GM12873 (cell line): Measurements from ENCODE around the gene ZG16.

Experiments
- TF ChIP-seq, protein P1 (sequence below): IDR thresholded peaks from 2 replicates; pipeline ENCODE4 v1.5.1; 2012; ENCODE audit warnings: low read depth, mild to moderate bottlenecking, moderate library complexity, low read length, control low read depth; ENCODE audit not compliant: insufficient read depth; ENCODE audit errors: missing control alignments

Gene ZG16

DNA sequence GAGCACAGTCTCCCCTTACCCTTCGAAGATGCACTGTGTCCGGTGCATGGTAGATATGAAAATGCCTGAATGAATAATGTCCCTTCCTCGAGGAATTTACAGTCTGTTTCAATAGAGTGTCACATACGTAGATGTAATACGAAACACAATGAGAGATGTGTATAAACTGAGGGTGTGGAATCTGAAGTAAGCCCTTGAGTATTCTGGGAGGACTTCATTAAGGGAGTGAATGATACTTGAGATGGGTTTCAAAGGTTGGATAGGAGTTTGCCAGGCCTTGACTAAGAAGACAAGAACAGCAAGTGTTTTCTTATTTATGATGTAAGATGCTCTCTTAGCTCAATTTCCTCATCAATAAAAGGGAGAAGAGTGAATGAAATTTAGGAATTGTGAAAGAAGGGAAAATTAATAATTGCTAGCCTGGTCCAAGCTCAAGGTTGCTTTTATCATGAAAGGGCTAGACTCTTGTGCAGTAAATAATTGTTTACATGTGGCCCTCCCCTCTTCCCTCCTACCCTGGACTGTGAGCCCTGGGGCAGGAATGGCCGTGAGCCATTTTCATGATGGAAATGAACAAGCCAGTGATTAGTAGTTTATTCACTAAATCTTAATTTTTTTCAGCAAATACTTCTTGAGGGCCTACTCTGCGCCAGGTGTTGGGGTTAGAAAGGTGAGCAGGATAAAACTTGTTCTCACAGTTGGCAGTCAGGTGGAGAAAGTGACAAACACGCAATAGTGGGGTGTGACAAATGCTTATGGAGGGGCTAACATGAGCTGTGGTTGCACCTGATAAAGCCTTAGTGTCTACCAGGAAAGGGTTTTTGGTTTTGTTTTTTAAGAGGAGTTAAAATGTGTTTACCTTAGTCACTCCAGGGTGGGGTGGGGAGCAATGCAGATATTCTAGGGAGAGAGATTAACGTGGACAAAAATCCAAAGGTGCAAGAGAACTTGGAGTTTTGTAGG, 14.1 kb downstream of the ZG16 start:
- TF ChIP-seq, protein P1, sequence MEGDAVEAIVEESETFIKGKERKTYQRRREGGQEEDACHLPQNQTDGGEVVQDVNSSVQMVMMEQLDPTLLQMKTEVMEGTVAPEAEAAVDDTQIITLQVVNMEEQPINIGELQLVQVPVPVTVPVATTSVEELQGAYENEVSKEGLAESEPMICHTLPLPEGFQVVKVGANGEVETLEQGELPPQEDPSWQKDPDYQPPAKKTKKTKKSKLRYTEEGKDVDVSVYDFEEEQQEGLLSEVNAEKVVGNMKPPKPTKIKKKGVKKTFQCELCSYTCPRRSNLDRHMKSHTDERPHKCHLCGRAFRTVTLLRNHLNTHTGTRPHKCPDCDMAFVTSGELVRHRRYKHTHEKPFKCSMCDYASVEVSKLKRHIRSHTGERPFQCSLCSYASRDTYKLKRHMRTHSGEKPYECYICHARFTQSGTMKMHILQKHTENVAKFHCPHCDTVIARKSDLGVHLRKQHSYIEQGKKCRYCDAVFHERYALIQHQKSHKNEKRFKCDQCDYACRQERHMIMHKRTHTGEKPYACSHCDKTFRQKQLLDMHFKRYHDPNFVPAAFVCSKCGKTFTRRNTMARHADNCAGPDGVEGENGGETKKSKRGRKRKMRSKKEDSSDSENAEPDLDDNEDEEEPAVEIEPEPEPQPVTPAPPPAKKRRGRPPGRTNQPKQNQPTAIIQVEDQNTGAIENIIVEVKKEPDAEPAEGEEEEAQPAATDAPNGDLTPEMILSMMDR: no peak

DNA sequence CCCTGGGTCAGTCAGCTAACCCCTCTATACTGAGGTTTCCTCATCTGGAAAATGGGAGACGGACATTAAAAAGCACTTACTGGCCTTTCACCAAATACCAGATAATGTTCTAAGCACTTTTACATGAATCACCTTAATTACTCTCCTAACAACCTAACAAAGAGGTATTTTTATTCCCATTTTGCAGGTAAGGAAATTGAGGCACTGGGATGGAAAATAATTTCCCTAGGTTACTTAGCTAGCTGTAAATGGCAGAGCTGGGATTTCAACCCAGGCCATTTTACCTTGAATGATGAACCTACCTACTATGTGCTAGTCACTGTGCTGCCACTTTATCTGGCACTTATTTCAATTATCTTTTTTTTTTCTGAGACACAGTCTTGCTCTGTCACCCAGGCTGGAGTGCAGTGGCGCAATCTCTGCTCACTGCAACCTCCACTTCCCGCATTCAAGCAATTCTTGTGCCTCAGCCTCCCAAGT, 16.2 kb downstream of the ZG16 start:
- TF ChIP-seq, protein P1: no peak

DNA sequence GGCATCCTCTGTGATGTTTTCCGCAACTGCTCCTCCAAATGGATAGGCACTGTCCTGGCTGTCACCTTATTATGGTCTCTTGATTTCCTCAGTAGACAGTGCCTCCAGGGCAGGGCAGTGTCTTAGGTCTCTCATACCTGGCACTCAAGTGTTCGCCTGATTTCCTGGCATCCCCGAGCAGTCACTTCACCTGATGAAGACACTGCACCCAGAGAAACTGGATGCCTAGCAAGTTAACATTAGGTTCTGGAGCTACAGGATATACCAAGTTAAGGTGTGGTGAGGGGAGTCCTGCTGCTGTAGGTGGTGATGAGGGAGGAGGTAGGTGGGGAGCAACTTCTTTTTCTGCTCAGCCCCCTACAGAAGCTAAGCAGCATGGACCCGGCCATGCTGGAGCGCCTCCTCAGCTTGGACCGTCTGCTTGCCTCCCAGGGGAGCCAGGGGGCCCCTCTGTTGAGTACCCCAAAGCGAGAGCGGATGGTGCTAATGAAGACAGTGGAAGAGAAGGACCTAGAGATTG, 24.4 kb downstream of the ZG16 start:
- TF ChIP-seq, protein P1: no peak

DNA sequence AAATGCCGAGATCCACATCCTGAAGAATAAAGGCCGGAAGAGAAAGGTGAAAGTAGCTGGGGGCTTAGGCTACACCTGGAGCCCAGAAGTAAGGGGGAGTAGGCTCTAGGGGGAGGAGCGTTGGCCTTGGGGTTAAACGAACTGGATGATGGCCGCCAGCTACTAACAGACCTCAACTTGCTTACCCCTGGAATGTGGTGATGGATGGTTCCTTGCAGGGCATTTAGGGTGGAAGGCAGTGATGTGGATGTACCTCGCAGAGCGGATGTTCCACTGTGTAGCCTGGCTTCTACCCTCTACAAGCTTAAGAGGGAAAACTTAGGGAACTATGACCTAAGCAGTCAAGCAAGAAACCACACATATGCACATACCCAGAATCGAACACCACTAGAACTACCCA, 26.0 kb downstream of the ZG16 start:
- TF ChIP-seq, protein P1: no peak

DNA sequence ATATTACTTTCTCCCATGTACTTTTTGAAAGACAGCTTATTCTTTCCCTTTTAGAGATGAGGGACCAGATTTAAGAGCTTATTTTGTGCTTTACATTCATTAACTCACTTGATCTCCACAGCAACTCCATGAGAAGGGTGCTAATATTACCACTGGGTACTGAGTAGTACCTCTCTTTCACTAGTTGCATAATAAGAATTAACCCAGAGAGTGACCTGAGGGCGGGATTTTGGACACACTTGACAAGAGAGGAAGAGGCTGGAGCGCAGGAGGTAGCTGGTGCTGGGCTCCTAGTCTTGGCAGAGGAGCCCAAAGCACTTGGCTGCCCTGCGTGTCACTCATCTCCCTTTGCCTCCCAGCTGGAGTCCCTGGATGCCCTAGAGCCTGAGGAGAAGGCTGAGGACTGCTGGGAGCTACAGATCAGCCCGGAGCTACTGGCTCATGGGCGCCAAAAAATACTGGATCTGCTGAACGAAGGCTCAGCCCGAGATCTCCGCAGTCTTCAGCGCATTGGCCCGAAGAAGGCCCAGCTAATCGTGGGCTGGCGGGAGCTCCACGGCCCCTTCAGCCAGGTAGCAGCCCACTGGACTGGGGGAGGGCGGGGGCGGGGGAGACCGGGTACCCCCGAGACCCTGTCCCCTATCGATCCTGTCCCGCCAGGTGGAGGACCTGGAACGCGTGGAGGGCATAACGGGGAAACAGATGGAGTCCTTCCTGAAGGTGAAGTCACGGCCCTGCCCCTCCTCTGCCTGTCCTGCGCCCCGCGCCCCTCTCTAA, 26.6 kb downstream of the ZG16 start:
- TF ChIP-seq, protein P1: no peak

DNA sequence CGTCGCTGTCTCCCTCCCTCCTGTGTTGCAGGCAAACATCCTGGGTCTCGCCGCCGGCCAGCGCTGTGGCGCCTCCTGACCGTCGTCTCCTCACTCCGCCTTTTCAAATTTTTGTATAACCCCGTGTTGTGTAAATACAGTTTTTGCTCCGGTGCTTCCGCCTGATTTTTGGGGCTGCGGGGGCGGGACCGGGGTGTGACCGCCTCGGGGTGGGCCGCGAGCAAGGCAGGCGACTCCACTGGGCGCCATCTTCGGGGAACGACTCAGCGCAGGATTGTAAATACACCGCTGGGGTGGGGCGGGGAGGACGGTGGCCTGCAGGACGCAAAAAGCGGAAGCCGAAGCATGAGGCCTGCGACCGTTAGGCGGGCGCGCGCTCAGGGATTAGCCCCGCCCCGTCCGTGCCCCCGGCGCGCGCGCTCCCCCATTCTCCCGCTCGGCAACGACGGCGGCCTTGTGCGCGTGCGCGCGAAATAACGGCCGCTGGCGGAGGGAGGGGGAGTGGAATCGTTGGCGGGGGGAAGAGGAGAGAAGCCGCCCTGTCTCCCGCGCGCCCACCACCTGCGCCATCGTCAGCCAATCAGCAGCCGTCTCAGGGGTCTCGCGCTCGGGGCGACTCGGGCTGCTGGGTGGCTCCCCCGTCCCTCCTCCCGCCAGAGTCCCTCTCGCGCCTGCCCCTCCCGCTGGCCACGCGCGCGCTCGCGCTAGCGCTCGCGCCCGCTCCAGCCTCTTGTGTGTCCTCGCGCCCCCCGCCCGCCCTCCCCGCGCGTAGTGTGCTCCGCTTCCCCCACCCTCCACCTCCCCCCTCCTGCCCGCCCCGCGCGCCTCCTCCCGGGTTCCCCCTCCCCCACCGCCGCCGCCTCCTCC, 27.4 kb downstream of the ZG16 start:
- TF ChIP-seq, protein P1: no peak
